Urothelium cell line (cell line): ENCODE results near the gene ACSF2.
"Not testable (repeated sequence)": the region's sequence is repeated elsewhere in the genome, so short reads cannot be mapped to it uniquely, and the experiment has no call there.

ENCODE experiments used
- DNase-seq: peaks from one replicate; pipeline ENCODE4 v3.0.0; 2011; ENCODE audit warnings: low spot score, mixed read lengths
- FAIRE-seq: peaks from 2 replicates; lab custom pipeline; 2011; peaks lifted over from hg19 to GRCh38; lab: Jason Lieb, UNC

ACSF2 gene

GRCh38 chr17:50407921-50408320 is 18.1 kb upstream of the ACSF2 start:
- no peak for FAIRE-seq
- no peak for DNase-seq

GRCh38 chr17:50412188-50412732 is 13.8 kb upstream of the ACSF2 start:
- DNase-seq: no peak
- no peak for FAIRE-seq

- FAIRE-seq: no peak
- no peak for DNase-seq
Observed at GRCh38 chr17:50414808-50415207, 11.2 kb upstream of the ACSF2 start.

GRCh38 chr17:50419577-50419976 is 6.4 kb upstream of the ACSF2 start:
- not testable (repeated sequence) for DNase-seq, FAIRE-seq

- DNase-seq: no peak
- FAIRE-seq: no peak
Observed at GRCh38 chr17:50420419-50421112, 5.5 kb upstream of the ACSF2 start.

GRCh38 chr17:50421308-50422051 is 4.5 kb upstream of the ACSF2 start:
- DNase-seq (no peak), FAIRE-seq (no peak)

- no peak for DNase-seq
- no peak for FAIRE-seq
Observed at GRCh38 chr17:50422738-50423137, 3.3 kb upstream of the ACSF2 start.

GRCh38 chr17:50423553-50424159 is 2.4 kb upstream of the ACSF2 start:
- no peak for FAIRE-seq

GRCh38 chr17:50424246-50424995 is 1.6 kb upstream of the ACSF2 start:
- DNase-seq (no peak), FAIRE-seq (no peak)

More at GRCh38 chr17:50423553-50424159, 2.4 kb upstream of the ACSF2 start:
- peak; percentile 63 for DNase-seq

- FAIRE-seq: no peak
Observed at GRCh38 chr17:50424996-50425681, 879 bp upstream of the ACSF2 start.

GRCh38 chr17:50426472-50426782 is 409 bp downstream of the ACSF2 start:
- FAIRE-seq: no peak
- DNase-seq: no peak

More at GRCh38 chr17:50424996-50425681, 879 bp upstream of the ACSF2 start:
- no peak for DNase-seq

- peak; percentile 70 for DNase-seq
- no peak for FAIRE-seq
Observed at GRCh38 chr17:50426814-50427787, 1.1 kb downstream of the ACSF2 start.

- FAIRE-seq, DNase-seq: not testable (repeated sequence)
Observed at GRCh38 chr17:50428126-50428525, 2.1 kb downstream of the ACSF2 start.

GRCh38 chr17:50428831-50429424 is 2.9 kb downstream of the ACSF2 start:
- DNase-seq (no peak), FAIRE-seq (no peak)

GRCh38 chr17:50429793-50430192 is 3.8 kb downstream of the ACSF2 start:
- FAIRE-seq (no peak), DNase-seq (no peak)

GRCh38 chr17:50430821-50431618 is 5.0 kb downstream of the ACSF2 start:
- FAIRE-seq: no peak
- DNase-seq: no peak

- FAIRE-seq (no peak), DNase-seq (no peak)
Observed at GRCh38 chr17:50432125-50432762, 6.2 kb downstream of the ACSF2 start.

GRCh38 chr17:50437409-50437808 is 11.4 kb downstream of the ACSF2 start:
- FAIRE-seq: no peak
- no peak for DNase-seq
